Measurements from ENCODE around the gene SYT1. TPM values are rescaled to one million over a fixed set of nuclear protein-coding genes. Genes with fewer than 3 reads are reported as not detected.

The SYT1 gene
- total RNA-seq, 2 experiments from 2014 or later = not detected

GRCh38 chr12:79046021-79046420 lies 181.4 kb downstream of the SYT1 start:
- Histone ChIP-seq H2AFZ (ENCODE audit: low read length) (no peak overlapping the region), H3K79me2 (ENCODE audit: insufficient read depth, low read depth, low read length) (no peaks in the 10 kb centered on the region), H3K36me3 (ENCODE audit: insufficient read depth, low read length) (no peaks in the 10 kb centered on the region), H3K9me3 (ENCODE audit: low read length) (no peaks in the 10 kb centered on the region), H3K4me3 (ENCODE audit: low read depth, low read length, poor library complexity, severe bottlenecking) (no peak overlapping the region), H3K4me2 (ENCODE audit: low read length) (no peak overlapping the region), H4K20me1 (ENCODE audit: insufficient read depth, low read length) (no peaks in the 10 kb centered on the region), H3K27ac (ENCODE audit: low read depth, low read length, poor library complexity, severe bottlenecking) (no peak overlapping the region), H3K9me2 (ENCODE audit: insufficient read depth, low read length) (no peaks in the 10 kb centered on the region), H3K4me1 (ENCODE audit: insufficient read depth, low read length, poor library complexity, severe bottlenecking) (no peaks in the 10 kb centered on the region)
- POLR2A ChIA-PET = no interaction called here
- CTCF ChIA-PET (ENCODE audit: unreplicated experiment) = no interaction called here
- BruUV-seq (replicated peaks) = no TSS peak
- intact Hi-C loops (cut with micrococcal nuclease; ENCODE audit: unreplicated experiment) = no loop called here
- TF ChIP-seq EZH2phosphoT487 (IDR thresholded peaks at IDR 0.05; ENCODE audit: borderline replicate concordance, low read depth, low read length) (no peak), CTCF (conservative IDR thresholded peaks at IDR 0.05; ENCODE audit: low read length) (no peak)
- DNase-seq (ENCODE audit: low spot score) = no peak

- H3K9me2 ChIP-seq (ENCODE audit: insufficient read depth, low read length) = no peaks in the 10 kb centered on the region
- H4K20me1 ChIP-seq (ENCODE audit: insufficient read depth, low read length) = no peaks in the 10 kb centered on the region
- intact Hi-C loops (cut with micrococcal nuclease; ENCODE audit: unreplicated experiment) = no loop called here
- no peak for TF ChIP-seq CTCF (conservative IDR thresholded peaks at IDR 0.05; ENCODE audit: low read length)
- no peak for TF ChIP-seq EZH2phosphoT487 (IDR thresholded peaks at IDR 0.05; ENCODE audit: borderline replicate concordance, low read depth, low read length)
- H3K4me2 ChIP-seq (ENCODE audit: low read length) = no peak overlapping the region
- DNase-seq (ENCODE audit: low spot score) = no peak
- no peaks in the 10 kb centered on the region for H3K9me3 ChIP-seq (ENCODE audit: low read length)
- BruUV-seq (replicated peaks) = no TSS peak
- no peak overlapping the region for H2AFZ ChIP-seq (ENCODE audit: low read length)
- H3K27ac ChIP-seq (ENCODE audit: low read depth, low read length, poor library complexity, severe bottlenecking) = no peak overlapping the region
- ChIA-PET POLR2A (no interaction called here), CTCF (ENCODE audit: unreplicated experiment) (no interaction called here)
- H3K4me1 ChIP-seq (ENCODE audit: insufficient read depth, low read length, poor library complexity, severe bottlenecking) = no peaks in the 10 kb centered on the region
- no peaks in the 10 kb centered on the region for H3K79me2 ChIP-seq (ENCODE audit: insufficient read depth, low read depth, low read length)
- H3K4me3 ChIP-seq (ENCODE audit: low read depth, low read length, poor library complexity, severe bottlenecking) = no peak overlapping the region
- H3K36me3 ChIP-seq (ENCODE audit: insufficient read depth, low read length) = no peaks in the 10 kb centered on the region
These were observed 184.4 kb downstream of the SYT1 start for GRCh38 chr12:79048962-79049361.

GRCh38 chr12:79053394-79053793 lies 188.8 kb downstream of the SYT1 start:
- no peak for DNase-seq (ENCODE audit: low spot score)

More at GRCh38 chr12:79053394-79053793, 188.8 kb downstream of the SYT1 start:
- CTCF ChIA-PET (ENCODE audit: unreplicated experiment) = no interaction called here
- H3K4me3 ChIP-seq (ENCODE audit: low read depth, low read length, poor library complexity, severe bottlenecking) = no peak overlapping the region
- H4K20me1 ChIP-seq (ENCODE audit: insufficient read depth, low read length) = no peaks in the 10 kb centered on the region
- TF ChIP-seq EZH2phosphoT487 (IDR thresholded peaks at IDR 0.05; ENCODE audit: borderline replicate concordance, low read depth, low read length) = no peak
- TF ChIP-seq CTCF (conservative IDR thresholded peaks at IDR 0.05; ENCODE audit: low read length) = no peak
- POLR2A ChIA-PET = no interaction called here
- no peak overlapping the region for H3K27ac ChIP-seq (ENCODE audit: low read depth, low read length, poor library complexity, severe bottlenecking)
- H3K4me1 ChIP-seq (ENCODE audit: insufficient read depth, low read length, poor library complexity, severe bottlenecking) = no peaks in the 10 kb centered on the region
- H2AFZ ChIP-seq (ENCODE audit: low read length) = no peak overlapping the region
- BruUV-seq (replicated peaks) = no TSS peak
- no peaks in the 10 kb centered on the region for H3K79me2 ChIP-seq (ENCODE audit: insufficient read depth, low read depth, low read length)
- H3K9me3 ChIP-seq (ENCODE audit: low read length) = no peaks in the 10 kb centered on the region
- intact Hi-C loops (cut with micrococcal nuclease; ENCODE audit: unreplicated experiment) = no loop called here
- H3K4me2 ChIP-seq (ENCODE audit: low read length) = no peak overlapping the region
- H3K9me2 ChIP-seq (ENCODE audit: insufficient read depth, low read length) = no peaks in the 10 kb centered on the region
- H3K36me3 ChIP-seq (ENCODE audit: insufficient read depth, low read length) = no peaks in the 10 kb centered on the region

All from OCI-LY7 (cell line).